ENCODE measurements around the gene RNF180.
"Not testable (repeated sequence)": the region's sequence is repeated elsewhere in the genome, so short reads cannot be mapped to it uniquely, and the experiment has no call there.

The RNF180 gene

DNA sequence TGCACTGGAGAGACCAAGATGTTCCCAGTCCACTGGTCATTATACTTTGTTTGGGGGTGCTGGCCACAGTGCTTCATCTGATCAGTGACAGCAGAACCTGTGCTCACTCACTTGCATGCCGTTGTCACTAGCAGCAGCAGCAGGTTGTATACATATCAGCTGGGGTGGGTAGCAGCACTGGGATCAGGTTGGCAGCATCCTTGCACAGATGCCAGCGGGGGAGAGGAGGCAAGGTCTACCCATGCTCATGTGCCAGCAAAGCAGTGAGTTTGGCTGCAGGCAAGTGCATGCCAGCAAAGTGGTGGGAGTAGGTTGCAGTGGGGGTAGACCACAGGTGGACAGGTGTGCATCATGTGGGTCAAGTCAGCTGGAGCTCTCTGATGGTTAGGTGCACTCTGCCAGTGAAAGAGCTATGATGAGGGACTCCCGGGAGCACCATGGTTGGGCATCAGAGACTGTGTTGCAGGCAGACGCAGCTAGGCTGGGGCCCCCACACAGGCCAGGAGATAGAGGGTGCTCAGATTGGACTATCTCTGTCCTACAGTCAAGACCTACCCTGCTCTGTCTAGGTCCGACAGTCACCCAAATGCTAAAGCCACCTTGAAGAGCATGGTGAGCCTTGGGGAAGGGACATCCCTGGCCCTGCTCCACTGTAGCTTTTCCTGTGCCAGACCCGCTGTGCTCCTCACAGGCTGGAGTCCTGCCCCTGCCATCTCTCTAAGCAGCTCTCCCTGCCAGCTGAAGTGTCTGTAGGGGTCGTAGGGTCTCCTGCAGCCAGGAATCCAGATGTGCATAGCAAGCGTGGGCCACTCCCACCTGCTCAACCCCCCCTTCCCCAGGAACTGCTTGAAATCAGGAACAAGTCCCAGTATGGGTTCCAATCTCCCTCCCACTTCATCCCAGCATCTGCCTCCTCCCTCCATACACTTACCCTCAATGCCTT, 119.8 kb downstream of the RNF180 start:
- no peak for DNase-seq (ENCODE audit: low spot score)

DNA sequence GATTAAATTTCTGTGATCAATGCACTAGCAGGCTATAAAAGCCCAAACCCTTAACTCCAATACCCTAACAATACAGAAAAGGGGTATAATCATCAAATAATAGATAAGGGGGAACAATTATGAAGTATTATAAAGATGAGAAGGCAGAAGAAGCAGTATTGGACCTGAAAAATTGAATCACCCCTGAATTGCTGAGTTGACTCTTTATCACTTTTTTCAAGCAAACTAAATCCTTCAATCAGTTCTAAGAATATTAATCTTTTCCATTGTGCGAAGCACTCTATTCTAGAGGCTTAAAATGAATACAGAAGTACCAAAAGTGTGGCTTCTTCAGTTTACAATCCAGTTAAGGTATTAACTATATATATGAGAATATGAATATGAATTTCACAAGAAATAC, 120.7 kb downstream of the RNF180 start:
- DNase-seq (ENCODE audit: low spot score): no peak

- not testable (repeated sequence) for DNase-seq (ENCODE audit: low spot score)
Observed at GRCh38 chr5:64288496-64288895, 122.9 kb downstream of the RNF180 start.

GRCh38 chr5:64292611-64293215, 127.1 kb downstream of the RNF180 start:
- no peak for DNase-seq (ENCODE audit: low spot score)

DNA sequence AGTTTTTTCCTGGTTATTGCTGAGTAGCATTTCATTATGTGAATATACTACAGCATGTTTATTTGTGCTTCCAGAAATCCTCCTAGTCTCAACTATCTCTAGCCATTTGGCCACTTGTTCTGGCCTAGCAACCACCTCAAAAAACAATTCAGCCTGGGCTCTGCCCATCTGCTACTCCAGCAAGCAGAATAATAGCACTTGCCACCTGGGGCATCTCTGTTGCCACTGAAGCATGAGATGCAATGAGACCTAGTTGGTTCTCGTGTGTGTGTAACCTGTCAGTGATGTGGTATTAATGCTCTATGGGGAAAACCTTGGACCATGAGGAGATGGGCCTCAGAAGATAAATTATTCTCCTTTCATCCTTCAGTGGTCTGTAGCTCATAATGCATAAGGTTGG, 129.5 kb downstream of the RNF180 start:
- DNase-seq (ENCODE audit: low spot score): peak; percentile 74

DNA sequence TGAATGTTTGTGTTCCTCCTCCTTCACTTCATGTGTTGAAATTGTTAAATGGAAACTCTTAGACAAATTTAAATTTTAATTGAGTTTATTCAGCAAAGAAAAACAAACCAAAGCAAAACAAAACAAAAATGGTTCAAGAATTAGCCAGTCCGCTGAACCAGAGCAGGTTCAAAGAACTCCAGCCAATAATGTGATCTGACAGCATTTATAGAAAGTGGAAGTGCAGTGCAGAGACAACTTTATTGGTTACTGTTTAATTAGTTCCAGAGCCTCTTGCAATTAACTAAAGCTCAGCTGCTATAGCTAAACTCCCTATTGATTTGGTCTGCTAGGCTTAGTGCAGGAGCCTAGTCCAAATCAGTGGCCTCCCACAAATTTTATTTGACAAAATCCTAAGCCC, 132.9 kb downstream of the RNF180 start:
- DNase-seq (ENCODE audit: low spot score): no peak

GRCh38 chr5:64299805-64300204, 134.2 kb downstream of the RNF180 start:
- no peak for DNase-seq (ENCODE audit: low spot score)

DNA sequence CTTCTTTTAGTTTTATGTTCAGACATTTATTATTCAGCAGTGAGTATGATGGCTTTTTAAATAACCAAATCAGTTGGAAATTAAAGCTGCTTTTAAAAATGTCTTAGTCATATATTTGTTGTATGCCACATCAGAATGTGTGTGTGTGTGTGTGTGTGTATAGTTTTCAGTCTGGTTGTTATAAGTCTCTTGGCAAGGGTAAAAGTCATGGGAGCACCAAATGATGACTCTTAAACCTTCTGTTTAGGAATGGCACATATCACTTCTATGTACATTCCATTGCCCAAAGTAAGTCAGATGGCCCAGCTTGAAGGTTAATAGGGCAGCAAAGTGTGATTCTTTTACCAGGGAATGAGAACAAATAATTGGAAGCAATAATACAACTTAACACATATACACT, 135.9 kb downstream of the RNF180 start:
- DNase-seq (ENCODE audit: low spot score): no peak

DNA sequence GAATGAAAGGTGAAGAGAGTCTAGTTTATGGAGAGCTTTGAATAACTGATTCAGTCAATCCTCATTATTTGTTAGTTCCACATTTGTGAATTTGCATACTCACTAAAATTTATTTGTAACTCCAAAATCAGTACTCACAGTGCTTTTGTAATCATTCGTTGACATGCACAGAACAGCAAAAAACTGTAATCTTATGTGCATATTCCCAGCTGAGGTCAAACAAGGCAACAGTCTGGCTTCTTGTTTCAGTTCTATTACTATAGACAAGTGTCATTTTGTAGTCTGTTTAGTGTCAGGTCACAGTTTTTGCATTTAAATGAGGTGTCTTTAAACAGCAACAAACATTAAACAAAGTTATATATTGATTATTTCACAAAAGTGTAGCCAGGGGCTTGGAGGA, 142.5 kb downstream of the RNF180 start:
- DNase-seq (ENCODE audit: low spot score): no peak

GRCh38 chr5:64312491-64312890, 146.8 kb downstream of the RNF180 start:
- no peak for DNase-seq (ENCODE audit: low spot score)

GRCh38 chr5:64315778-64316177, 150.1 kb downstream of the RNF180 start:
- no peak for DNase-seq (ENCODE audit: low spot score)

GRCh38 chr5:64318175-64318574, 152.5 kb downstream of the RNF180 start:
- no peak for DNase-seq (ENCODE audit: low spot score)

GRCh38 chr5:64323591-64323990, 157.9 kb downstream of the RNF180 start:
- DNase-seq (ENCODE audit: low spot score): no peak

- DNase-seq (ENCODE audit: low spot score): no peak
Observed at GRCh38 chr5:64330728-64331231, 165.1 kb downstream of the RNF180 start.

GRCh38 chr5:64331597-64332277, 166.1 kb downstream of the RNF180 start:
- peak; percentile 2 for DNase-seq (ENCODE audit: low spot score)

DNA sequence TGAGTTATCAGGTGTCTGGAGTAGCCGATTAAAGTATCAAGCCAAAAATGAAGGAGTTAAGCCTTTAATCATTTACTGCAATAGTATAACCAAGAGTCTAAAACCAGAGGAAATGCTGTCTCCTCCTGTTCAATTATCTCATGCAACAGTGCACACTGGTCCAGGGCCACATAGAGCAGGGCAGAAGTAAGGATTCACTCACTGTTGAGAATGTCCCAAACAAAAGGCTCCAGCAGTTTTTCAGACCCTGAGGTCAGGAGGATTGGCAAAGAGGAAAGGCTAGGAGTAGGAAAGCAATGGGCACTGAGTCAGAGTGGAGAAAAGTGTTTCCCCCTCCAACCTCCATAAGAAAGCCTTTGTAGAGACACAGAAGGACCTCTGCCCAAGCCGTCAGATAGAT, 168.2 kb downstream of the RNF180 start:
- peak; percentile 2 for DNase-seq (ENCODE audit: low spot score)

- no peak for DNase-seq (ENCODE audit: low spot score)
Observed at GRCh38 chr5:64339769-64340168, 174.1 kb downstream of the RNF180 start.

DNA sequence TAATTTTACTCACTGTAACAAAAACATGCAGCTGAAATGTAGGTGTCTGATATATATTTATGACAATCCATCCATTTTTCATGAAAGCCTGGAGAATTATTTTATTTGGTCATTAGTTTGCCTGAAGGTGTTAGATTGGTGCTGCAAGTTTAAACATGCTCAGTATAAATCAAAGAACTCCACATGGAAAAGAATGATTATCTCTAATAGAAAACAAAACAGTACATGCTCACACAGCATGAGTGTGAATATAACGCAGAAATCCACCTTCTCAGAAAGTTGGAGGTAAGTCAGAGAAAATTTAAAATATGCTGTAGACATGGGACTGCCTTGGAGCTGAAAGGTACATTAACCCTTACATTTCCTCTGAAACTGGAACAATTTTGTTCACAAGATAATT, 174.7 kb downstream of the RNF180 start:
- DNase-seq (ENCODE audit: low spot score): no peak

DNA sequence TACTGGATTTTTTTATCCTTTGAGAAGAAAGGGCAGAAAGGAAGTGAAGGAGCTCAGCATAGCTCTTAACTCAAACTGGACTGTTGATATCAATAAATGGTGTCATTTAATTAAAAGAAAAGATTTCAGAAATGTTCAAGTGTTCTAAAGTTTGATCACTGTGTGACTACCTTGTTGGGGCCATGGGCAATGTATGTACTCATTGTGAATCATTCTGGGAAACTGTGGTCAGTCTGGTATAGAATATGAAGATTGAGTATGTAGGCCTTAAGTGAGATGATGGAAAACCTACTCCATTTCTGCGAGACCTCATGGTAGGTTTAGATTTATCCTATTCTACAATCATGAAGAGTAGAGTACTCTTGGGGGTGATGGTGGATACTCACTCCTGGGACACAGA, 175.7 kb downstream of the RNF180 start:
- no peak for DNase-seq (ENCODE audit: low spot score)

DNA sequence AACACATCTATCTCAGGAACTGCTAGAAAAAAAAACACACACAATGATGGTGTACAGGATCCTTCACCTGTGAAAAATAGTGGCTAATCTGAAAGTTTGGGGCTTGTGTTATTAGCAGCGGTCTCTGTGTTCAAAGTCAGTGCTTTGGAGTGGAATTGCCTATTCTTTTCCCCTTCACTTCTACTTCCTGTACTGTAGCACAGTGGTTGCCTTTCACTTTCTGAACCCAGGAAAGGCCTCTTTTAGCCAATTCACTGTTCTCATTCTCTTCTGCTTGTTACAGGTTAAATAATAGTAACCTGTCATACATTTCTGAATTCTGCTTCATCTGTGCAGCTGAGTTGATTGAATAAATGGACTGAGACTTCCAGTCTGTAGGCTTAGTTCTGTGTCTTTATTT, 178.9 kb downstream of the RNF180 start:
- no peak for DNase-seq (ENCODE audit: low spot score)

DNA sequence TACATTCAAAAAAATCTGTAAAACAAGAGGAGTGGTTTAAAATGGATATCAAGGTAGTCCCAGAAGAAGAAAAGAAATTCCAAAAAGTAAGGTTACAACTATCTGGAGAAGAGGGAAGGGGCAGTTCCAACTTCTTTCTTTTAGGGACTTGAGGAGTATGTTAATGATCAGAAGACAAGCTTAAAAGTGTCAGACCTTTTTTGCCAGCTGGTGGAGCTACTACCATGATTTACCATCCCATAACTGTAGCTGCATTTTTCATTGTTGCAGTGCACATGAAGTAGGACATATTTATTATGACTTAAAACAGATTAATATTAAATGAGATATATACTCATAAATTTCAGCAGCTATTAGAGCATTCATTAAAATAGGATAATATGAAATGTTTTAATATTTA, 181.7 kb downstream of the RNF180 start:
- peak; percentile 8 for DNase-seq (ENCODE audit: low spot score)

- no peak for DNase-seq (ENCODE audit: low spot score)
Observed at GRCh38 chr5:64364426-64364825, 198.8 kb downstream of the RNF180 start.

DNA sequence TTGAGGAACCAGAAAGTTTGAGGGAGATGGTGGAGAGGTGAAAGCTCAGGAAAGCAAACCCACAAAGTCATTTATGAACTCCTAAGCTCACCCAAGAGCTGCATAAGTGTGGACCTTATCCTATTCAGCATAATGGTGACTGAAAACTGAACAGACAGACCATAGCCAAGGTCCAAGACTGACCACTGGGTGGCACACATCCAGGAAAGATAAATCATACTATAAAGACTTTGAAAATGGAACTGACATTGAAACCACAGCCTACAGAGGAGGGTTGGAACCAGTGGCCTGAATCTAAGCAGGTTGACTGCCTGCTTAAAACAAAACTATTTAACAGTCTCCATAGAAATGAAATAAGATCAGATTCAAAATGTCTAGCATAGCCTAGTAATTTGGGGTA, 219.1 kb downstream of the RNF180 start:
- no peak for DNase-seq (ENCODE audit: low spot score)

All from cerebellar cortex (tissue), 1 donor.